HCT116 (cell line): Measurements from ENCODE around the gene XKR8. TPM values are rescaled to one million over a fixed set of nuclear protein-coding genes. Genes with fewer than 3 reads are reported as not detected.

Experiments used
- ATAC-seq: fragments of 200-7000 bp; cut with Tn5 transposase; 2 replicates; pipeline ENCODE4 v1.9.1; 2020; ENCODE audit warnings: mild to moderate bottlenecking, moderate library complexity
- BruUV-seq: library from RNA; stranded (reverse); fragments of 400-500 nt; replicated peaks from 2 replicates; lab custom pipeline; 2021; lab: Mats Ljungman, UMichigan
- CTCF ChIA-PET: fragments of 300-600 bp; sonication (Branson Sonifier 250); formaldehyde crosslinking; loops from one replicate; lab custom pipeline; 2021; ENCODE audit warnings: antibody characterized with exemption; lab: Charles Lee
- POLR2A ChIA-PET: fragments of 300-600, 350-600 bp; sonication (Branson Sonifier 250); formaldehyde crosslinking; loops from one replicate; lab custom pipeline; 2021; ENCODE audit warnings: antibody characterized with exemption; lab: Charles Lee
- RAD21 ChIA-PET, 2 experiments: fragments of 300-600 bp; sonication (Branson Sonifier 250); formaldehyde crosslinking; loops; one replicate each; lab custom pipeline; 2023; ENCODE audit warnings: low total read pairs in 2 of 2; ENCODE audit not compliant: uncharacterized antibody in 2 of 2, unreplicated experiment in 2 of 2, low non-redundant PET in 1 of 2; lab: Charles Lee
- DNase-seq: peaks from one replicate; pipeline ENCODE4 v3.0.0-alpha.2; 2010; ENCODE audit warnings: low read depth, low spot score
- H2AFZ ChIP-seq: fragments of 200-600 bp; shearing (Covaris generic), sonication (generic); 2 replicates; pipeline ENCODE4 v1.6.1; 2017; ENCODE audit warnings: low read depth, mixed run types, mixed read lengths, antibody characterized with exemption, low read length; ENCODE audit not compliant: poor library complexity, severe bottlenecking
- H3K27ac ChIP-seq: 2 replicates; pipeline ENCODE4 v1.5.1; 2012; ENCODE audit warnings: low read depth, low read length
- H3K27me3 ChIP-seq: fragments of 200-600 bp; sonication (generic); 2 replicates; pipeline ENCODE4 v1.6.1; 2016; ENCODE audit warnings: mixed run types, low read length, mixed read lengths; ENCODE audit not compliant: insufficient read depth
- H3K36me3 ChIP-seq, 2 experiments: fragments of 200-500 bp in 1 of 2; fragments of 200-600 bp in 1 of 2; sonication (Bioruptor generic) in 1 of 2; sonication (generic) in 1 of 2; 2 replicates each; pipeline versions ENCODE4 v1.5.1 to v1.6.1; 2014 to 2016; ENCODE audit warnings: low read length in 2 of 2, inconsistent platforms in 1 of 2, mixed read lengths in 1 of 2, mixed run types in 1 of 2; ENCODE audit not compliant: insufficient read depth in 2 of 2, control insufficient read depth in 1 of 2
- H3K4me1 ChIP-seq, 2 experiments: fragments of 200-600 bp in 1 of 2; sonication (generic) in 1 of 2; 2 replicates each; pipeline versions ENCODE4 v1.5.1 to v1.6.1; 2012 to 2017; ENCODE audit warnings: low read length in 2 of 2, inconsistent platforms in 1 of 2, mild to moderate bottlenecking in 1 of 2, mixed read lengths in 1 of 2, mixed run types in 1 of 2, moderate library complexity in 1 of 2; ENCODE audit not compliant: insufficient read depth in 2 of 2, control insufficient read depth in 1 of 2
- H3K4me2 ChIP-seq: fragments of 200-600 bp; sonication (generic); 2 replicates; pipeline ENCODE4 v1.6.1; 2017; ENCODE audit warnings: mixed run types, low read length, mixed read lengths
- H3K4me3 ChIP-seq, 2 experiments: fragments of 200-600 bp in 1 of 2; sonication (generic) in 1 of 2; replicated peaks in 1 of 2; 2 replicates each; pipeline ENCODE4 v1.5.1; 2011 to 2016; ENCODE audit warnings: low read length in 2 of 2, control low read depth in 1 of 2, low read depth in 1 of 2, mild to moderate bottlenecking in 1 of 2, mixed read lengths in 1 of 2, mixed run types in 1 of 2
- H3K79me2 ChIP-seq: fragments of 200-600 bp; sonication (generic); 2 replicates; pipeline ENCODE4 v1.6.1; 2017; ENCODE audit warnings: mild to moderate bottlenecking, mixed run types, low read length, moderate library complexity, mixed read lengths; ENCODE audit not compliant: insufficient read depth
- H3K9ac ChIP-seq: fragments of 200-600 bp; sonication (generic); 2 replicates; pipeline ENCODE4 v1.6.1; 2016; ENCODE audit warnings: low read length, mixed read lengths
- H3K9me2 ChIP-seq: fragments of 200-600 bp; sonication (generic), shearing (Covaris generic); 2 replicates; pipeline ENCODE4 v1.6.1; 2017; ENCODE audit warnings: mixed run types, mild to moderate bottlenecking, moderate library complexity; ENCODE audit not compliant: insufficient read depth
- H3K9me3 ChIP-seq, 2 experiments: fragments of 200-500 bp in 1 of 2; fragments of 200-600 bp in 1 of 2; sonication (Bioruptor generic) in 1 of 2; sonication (generic) in 1 of 2; 2 replicates each; pipeline ENCODE4 v1.6.1; 2014 to 2017; ENCODE audit warnings: low read length in 2 of 2, mixed read lengths in 2 of 2, inconsistent platforms in 1 of 2, low read depth in 1 of 2, mild to moderate bottlenecking in 1 of 2, mixed run types in 1 of 2, moderate library complexity in 1 of 2; ENCODE audit not compliant: control insufficient read depth in 1 of 2, insufficient read depth in 1 of 2
- H4K20me1 ChIP-seq: fragments of 200-600 bp; sonication (generic), shearing (Covaris generic); 2 replicates; pipeline ENCODE4 v1.6.1; 2017; ENCODE audit warnings: mixed run types, mild to moderate bottlenecking, moderate library complexity; ENCODE audit not compliant: insufficient read depth
- CBX3 ChIP-seq: IDR thresholded peaks from 2 replicates; pipeline ENCODE4 v1.6.1; 2012; ENCODE audit warnings: low read depth
- EGR1 ChIP-seq: IDR thresholded peaks from 2 replicates; pipeline ENCODE4 v1.6.1; 2012; ENCODE audit warnings: low read depth
- ELF1 ChIP-seq: IDR thresholded peaks from 2 replicates; pipeline ENCODE4 v1.6.1; 2012; ENCODE audit warnings: low read depth, borderline replicate concordance
- EZH2phosphoT487 ChIP-seq: fragments of 200-600 bp; IDR thresholded peaks from 2 replicates; pipeline ENCODE4 v1.6.1; 2018; ENCODE audit warnings: antibody characterized with exemption, borderline replicate concordance
- FOSL1 ChIP-seq: IDR thresholded peaks from 2 replicates; pipeline ENCODE4 v1.6.1; 2012; ENCODE audit warnings: low read depth
- JUND ChIP-seq: IDR thresholded peaks from 2 replicates; pipeline ENCODE4 v1.6.1; 2012
- POLR2A ChIP-seq: IDR thresholded peaks from 2 replicates; pipeline ENCODE4 v1.7.0; 2011; ENCODE audit warnings: borderline replicate concordance; ENCODE audit not compliant: insufficient read depth, insufficient read length; ENCODE audit errors: extremely low read depth
- POLR2AphosphoS5 ChIP-seq: IDR thresholded peaks from 2 replicates; pipeline ENCODE4 v1.6.1; 2011; ENCODE audit warnings: mild to moderate bottlenecking, low read depth, low read length, moderate library complexity
- SIN3A ChIP-seq: IDR thresholded peaks from 2 replicates; pipeline ENCODE4 v1.6.1; 2012; ENCODE audit warnings: low read depth
- SP1 ChIP-seq: IDR thresholded peaks from 2 replicates; pipeline ENCODE4 v1.6.1; 2012; ENCODE audit warnings: low read depth
- SRF ChIP-seq: IDR thresholded peaks from 2 replicates; pipeline ENCODE4 v1.6.1; 2012; ENCODE audit warnings: low read depth
- TCF7L2 ChIP-seq: IDR thresholded peaks from 2 replicates; pipeline ENCODE4 v1.7.0; 2011; ENCODE audit warnings: borderline replicate concordance, inconsistent platforms; ENCODE audit not compliant: insufficient read depth, insufficient read length; ENCODE audit errors: extremely low read depth
- ZNF274 ChIP-seq: fragments of 200-500 bp; sonication (Bioruptor generic); IDR thresholded peaks from 2 replicates; pipeline ENCODE4 v1.6.1; 2014; ENCODE audit warnings: mild to moderate bottlenecking, low read depth, low read length, inconsistent platforms
- intact Hi-C: fragments of 100-400 bp; cut with micrococcal nuclease; formaldehyde crosslinking; loops from 2 replicates; pipeline ENCODE4 v1.10.0; 2022
- total RNA-seq: library from RNA; stranded (reverse); gene quantifications from one replicate; pipeline ENCODE4 v1.2.1, GENCODE V29; 2021; ENCODE audit not compliant: unreplicated experiment
- TF ChIP-seq, protein P1 (sequence below): IDR thresholded peaks from 2 replicates; pipeline ENCODE4 v1.6.1; 2012
- TF ChIP-seq, protein P2 (sequence below): IDR thresholded peaks from 2 replicates; pipeline ENCODE4 v1.6.1; 2012; ENCODE audit warnings: low read depth
- TF ChIP-seq, protein P3 (sequence below): IDR thresholded peaks from 2 replicates; pipeline ENCODE4 v1.6.1; 2011; ENCODE audit warnings: mild to moderate bottlenecking, low read length, moderate library complexity; ENCODE audit not compliant: insufficient replicate concordance; ENCODE audit errors: extremely low read depth

Gene XKR8
- total RNA-seq, 1 experiment from 2014 or later: 11.0 TPM

DNA sequence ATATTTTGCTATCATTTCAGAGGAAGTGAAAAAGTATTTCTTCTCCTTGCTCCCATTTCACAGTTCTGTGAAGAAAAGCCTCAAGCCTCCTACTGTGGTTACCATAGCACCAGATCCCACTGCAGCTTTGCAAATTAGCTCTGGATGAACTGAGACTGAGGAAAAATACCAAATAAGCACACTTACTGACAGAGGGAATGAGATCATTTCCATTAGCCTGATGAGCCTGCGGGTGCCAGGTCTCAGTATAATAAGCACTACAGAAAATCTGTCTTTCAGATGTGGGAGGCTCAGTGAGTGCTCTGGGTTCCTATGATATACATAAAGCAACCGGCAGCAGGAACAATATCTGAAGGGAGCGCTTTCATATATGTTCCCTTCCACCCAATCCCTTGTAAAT is 21.4 kb downstream of the XKR8 start:
- intact Hi-C loops: no loop called here
- DNase-seq: no peak
- Histone ChIP-seq H3K9ac (no peak overlapping the region), H3K27ac (no peak overlapping the region), H3K27me3 (no peaks in the 10 kb centered on the region), H3K79me2 (no peaks in the 10 kb centered on the region), H4K20me1 (no peaks in the 10 kb centered on the region; the same call in 1 of the 2 replicates), H3K4me3 (no peak overlapping the region), H3K36me3 (peaks cover 0 to 2% of the 10 kb centered on the region in 2 experiments; a peak in 1 of 4 replicates), H2AFZ (no peak overlapping the region), H3K4me1 (no peaks in the 10 kb centered on the region), H3K4me2 (no peak overlapping the region), H3K9me2 (no peaks in the 10 kb centered on the region), H3K9me3 (no peaks in the 10 kb centered on the region)
- TF ChIP-seq SRF: no peak
- no peak for TF ChIP-seq ZNF274
- TF ChIP-seq POLR2A: no peak
- TF ChIP-seq, protein P1, sequence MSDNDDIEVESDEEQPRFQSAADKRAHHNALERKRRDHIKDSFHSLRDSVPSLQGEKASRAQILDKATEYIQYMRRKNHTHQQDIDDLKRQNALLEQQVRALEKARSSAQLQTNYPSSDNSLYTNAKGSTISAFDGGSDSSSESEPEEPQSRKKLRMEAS: no peak
- TF ChIP-seq, protein P2, sequence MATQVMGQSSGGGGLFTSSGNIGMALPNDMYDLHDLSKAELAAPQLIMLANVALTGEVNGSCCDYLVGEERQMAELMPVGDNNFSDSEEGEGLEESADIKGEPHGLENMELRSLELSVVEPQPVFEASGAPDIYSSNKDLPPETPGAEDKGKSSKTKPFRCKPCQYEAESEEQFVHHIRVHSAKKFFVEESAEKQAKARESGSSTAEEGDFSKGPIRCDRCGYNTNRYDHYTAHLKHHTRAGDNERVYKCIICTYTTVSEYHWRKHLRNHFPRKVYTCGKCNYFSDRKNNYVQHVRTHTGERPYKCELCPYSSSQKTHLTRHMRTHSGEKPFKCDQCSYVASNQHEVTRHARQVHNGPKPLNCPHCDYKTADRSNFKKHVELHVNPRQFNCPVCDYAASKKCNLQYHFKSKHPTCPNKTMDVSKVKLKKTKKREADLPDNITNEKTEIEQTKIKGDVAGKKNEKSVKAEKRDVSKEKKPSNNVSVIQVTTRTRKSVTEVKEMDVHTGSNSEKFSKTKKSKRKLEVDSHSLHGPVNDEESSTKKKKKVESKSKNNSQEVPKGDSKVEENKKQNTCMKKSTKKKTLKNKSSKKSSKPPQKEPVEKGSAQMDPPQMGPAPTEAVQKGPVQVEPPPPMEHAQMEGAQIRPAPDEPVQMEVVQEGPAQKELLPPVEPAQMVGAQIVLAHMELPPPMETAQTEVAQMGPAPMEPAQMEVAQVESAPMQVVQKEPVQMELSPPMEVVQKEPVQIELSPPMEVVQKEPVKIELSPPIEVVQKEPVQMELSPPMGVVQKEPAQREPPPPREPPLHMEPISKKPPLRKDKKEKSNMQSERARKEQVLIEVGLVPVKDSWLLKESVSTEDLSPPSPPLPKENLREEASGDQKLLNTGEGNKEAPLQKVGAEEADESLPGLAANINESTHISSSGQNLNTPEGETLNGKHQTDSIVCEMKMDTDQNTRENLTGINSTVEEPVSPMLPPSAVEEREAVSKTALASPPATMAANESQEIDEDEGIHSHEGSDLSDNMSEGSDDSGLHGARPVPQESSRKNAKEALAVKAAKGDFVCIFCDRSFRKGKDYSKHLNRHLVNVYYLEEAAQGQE: no peak
- TF ChIP-seq ELF1: no peak
- TF ChIP-seq POLR2AphosphoS5: no peak
- TF ChIP-seq, protein P3, sequence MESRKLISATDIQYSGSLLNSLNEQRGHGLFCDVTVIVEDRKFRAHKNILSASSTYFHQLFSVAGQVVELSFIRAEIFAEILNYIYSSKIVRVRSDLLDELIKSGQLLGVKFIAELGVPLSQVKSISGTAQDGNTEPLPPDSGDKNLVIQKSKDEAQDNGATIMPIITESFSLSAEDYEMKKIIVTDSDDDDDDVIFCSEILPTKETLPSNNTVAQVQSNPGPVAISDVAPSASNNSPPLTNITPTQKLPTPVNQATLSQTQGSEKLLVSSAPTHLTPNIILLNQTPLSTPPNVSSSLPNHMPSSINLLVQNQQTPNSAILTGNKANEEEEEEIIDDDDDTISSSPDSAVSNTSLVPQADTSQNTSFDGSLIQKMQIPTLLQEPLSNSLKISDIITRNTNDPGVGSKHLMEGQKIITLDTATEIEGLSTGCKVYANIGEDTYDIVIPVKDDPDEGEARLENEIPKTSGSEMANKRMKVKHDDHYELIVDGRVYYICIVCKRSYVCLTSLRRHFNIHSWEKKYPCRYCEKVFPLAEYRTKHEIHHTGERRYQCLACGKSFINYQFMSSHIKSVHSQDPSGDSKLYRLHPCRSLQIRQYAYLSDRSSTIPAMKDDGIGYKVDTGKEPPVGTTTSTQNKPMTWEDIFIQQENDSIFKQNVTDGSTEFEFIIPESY: no peak
- no peak for TF ChIP-seq EZH2phosphoT487
- TF ChIP-seq TCF7L2: no peak
- no peak for TF ChIP-seq EGR1
- TF ChIP-seq SP1: no peak
- no peak for TF ChIP-seq JUND
- TF ChIP-seq FOSL1: no peak
- TF ChIP-seq CBX3: no peak
- TF ChIP-seq SIN3A: no peak
- BruUV-seq: no TSS peak
- no peak for ATAC-seq
- POLR2A ChIA-PET: no interaction called here
- CTCF ChIA-PET: interaction anchor here (0.5 to 1.9 kb wide), 2 partner anchors 42 to 102 kb away, joined by 4 to 9 read pairs; no protein-coding TSS in a partner anchor
- RAD21 ChIA-PET: interaction anchor here in 1 of 2 experiments (1.1 kb wide), 1 partner anchor 123 kb away, joined by 3 read pairs; no protein-coding TSS in a partner anchor
